NOMO-1 treated with DMSO at 0.1 percent for 48 hours (cell line): ENCODE results near the gene PHLDB3.
"Not testable (repeated sequence)": the region's sequence is repeated elsewhere in the genome, so short reads cannot be mapped to it uniquely, and the experiment has no call there.

Source experiments
- DNase-seq: peaks from one replicate; lab custom pipeline; 2025; ENCODE audit not compliant: unreplicated experiment; lab: John Stamatoyannopoulos, UW

The PHLDB3 gene

DNA sequence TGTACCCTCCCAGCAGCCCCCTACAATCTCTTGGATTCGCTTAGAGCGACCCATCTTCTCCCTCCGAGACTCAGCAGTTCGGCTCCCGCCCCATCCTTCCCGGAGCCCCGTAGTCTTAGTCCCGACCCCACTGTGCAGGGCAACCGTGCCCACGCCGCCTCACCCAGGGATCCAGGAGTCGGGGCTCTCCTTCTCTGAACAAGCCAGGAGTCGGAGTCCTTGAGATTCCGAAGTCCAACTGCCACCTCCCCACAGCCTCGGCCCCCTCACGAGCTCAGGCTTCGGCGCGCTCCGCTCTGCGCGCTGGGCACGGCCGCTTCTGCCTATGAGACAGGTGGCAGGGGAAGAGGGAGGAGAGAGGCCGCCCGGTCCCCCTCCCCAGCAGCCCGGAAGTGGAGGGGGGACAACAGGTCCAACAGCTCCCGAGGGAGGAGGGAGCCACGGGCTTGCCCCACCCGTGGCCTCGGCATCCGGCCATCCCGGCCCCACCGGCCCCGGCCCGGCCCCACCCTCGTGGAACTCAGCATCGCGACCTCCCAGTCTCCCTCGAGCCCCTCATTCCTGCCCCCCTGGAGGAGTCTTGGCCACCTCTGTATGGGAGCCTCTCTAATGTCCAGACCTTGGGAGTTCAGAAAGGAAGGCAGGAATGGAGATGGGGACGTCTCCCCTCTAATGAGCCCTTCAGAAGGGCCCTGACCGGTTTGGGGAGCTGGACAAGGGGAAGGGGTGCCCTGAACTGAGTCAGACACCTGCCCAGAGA, at the start of gene PHLDB3:
PHLDB3 (minus strand) TSS at position 321 of the 760 bp plus-strand sequence. CDS start 628 bp downstream, outside the sequence.
- no peak for DNase-seq

DNA sequence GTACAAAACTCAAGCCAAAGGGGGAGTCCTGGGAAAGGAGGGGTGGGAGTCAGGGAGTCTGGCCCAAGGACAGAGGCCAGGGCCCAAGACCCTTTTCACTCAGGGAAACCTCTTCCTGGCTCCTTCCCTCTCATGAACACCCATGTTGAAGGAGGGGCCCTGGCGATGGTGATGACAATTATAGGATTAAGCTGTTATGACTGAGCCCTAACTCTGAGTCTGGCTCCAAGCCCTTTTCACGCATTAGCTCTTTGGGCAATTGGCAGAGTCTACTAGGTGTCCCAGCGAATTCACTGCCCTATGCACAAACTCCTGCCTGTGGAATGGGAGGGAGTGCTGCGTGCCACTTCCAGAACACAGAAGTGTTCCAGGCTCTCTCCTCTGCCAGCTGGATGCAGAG, 49.1 kb upstream of the PHLDB3 start:
- no peak for DNase-seq

DNA sequence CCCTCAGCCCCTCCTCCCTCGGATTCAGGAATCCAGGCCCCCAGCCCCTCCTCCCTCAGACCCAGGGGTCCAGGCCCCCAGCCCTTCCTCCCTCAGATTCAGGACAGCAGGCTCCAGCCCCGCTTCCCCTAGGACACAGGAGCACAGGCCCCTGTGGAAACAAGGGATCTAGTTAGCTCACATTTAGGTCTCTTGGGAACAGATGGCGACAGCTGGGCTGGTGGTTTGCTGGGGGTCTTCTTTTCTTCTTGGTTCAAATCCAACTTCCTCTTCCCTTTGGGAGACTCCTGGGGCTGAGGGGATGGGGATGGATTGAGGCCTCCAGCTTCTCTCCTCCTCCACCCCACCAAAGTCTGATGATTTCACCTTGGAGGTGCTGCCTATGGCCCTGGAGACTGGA, 48.1 kb upstream of the PHLDB3 start:
- no peak for DNase-seq

DNA sequence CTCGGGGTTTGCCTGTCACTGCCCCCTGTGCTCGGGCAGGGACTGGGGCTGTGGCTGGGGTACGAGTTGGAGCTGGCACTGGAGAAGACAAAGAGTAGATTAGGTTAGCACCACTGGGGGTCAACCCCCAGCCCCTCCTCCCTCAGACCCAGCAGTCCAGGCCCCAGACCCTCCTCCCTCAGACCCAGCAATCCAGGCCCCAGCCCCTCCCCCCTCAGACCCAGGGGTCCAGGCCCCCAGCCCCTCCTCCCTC, 47.6 kb upstream of the PHLDB3 start:
- no peak for DNase-seq

DNA sequence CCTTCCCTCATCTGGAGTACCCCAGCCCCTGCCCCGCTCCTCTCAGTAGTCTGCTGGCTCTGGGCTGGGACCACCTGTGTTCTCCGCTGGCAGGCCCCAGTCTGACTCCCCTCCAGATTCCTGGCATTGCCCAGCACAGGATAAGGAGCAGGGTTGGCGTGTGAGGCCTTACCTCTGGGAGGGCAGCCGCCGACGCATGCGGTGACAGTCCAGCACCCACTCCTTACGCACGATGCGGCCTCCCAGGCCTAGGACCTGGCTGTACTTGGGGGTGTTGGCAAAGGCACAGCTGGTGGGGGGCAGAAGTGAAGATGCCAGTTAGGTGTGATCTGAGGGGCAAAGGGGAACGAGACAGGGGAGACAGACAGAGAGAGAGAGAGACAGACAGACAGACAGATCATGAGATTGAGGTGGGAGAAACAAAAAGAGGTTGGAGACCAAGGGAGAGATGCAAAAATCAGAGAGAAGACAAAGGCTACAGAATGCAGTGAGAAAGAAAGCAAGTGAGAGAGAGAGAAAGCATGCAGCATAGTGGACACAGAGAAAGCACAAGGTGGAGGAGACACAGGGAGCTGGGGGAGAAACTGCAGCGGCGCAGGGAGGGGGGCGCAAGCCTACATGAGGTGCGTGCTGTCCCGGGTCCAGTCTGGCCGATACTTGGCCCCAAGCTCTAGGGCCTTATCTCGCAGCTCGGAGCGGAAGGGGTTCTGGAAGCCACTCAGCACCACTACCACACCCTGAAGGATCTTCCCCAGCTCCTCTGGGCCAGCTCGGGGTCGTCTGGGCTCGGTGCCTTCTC, 47.1 kb upstream of the PHLDB3 start:
- no peak for DNase-seq

DNA sequence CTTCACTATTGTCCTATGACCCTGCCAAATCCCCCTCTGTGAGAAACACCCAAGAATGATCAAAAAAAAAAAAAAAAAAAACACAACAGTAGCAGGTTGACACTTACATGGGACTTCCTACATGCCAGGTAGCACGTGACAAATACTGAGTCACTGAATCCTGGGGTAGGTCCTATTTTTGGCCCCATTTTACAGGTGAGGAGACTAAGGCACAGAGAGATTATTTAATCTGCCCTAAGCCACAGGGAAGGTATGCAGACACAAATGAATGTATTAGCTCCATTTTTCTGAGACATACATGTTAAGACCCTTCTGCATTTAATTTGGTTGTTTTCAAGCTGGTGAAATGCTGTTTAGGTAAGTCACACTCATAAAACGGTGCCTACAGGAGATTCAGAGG, 44.2 kb upstream of the PHLDB3 start:
- DNase-seq = no peak

DNA sequence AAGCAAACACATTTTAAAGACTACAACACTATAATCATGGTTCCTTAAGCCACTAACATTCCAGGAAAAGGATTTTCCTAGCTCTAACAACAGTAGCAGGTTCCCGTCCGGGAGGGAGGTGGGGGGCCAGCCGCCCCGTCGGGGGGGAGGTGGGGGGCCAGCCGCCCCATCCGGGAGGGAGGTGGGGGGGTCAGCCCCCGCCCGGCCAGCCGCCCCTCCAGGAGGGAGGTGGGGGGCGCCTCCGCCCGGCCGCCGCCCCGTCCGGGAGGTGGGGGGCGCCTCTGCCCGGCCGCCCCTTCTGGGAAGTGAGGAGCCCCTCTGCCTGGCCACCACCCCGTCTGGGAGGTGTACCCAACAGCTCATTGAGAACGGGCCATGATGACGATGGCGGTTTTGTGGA, 43.4 kb upstream of the PHLDB3 start:
- not testable (repeated sequence) for DNase-seq

DNA sequence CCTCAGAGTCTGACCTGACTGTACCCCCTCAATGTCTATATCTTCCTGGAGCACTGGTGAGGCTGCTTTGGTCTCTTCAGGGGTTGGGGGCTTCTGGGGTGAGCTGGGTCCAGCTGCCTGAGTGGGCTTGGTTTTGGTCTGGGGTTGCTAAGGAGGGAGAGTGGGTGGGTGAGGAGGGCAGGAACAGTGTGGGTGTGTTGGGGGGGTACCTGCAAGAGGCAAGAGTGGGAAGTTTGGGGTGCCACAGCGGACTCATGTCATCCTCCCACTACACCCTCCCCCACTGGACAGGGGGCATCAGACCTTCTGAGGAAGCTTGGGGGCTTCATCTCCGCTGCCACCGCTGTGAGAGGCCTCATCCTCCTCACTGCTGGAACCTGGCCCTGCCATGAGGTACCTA, 42.0 kb upstream of the PHLDB3 start:
- no peak for DNase-seq

DNA sequence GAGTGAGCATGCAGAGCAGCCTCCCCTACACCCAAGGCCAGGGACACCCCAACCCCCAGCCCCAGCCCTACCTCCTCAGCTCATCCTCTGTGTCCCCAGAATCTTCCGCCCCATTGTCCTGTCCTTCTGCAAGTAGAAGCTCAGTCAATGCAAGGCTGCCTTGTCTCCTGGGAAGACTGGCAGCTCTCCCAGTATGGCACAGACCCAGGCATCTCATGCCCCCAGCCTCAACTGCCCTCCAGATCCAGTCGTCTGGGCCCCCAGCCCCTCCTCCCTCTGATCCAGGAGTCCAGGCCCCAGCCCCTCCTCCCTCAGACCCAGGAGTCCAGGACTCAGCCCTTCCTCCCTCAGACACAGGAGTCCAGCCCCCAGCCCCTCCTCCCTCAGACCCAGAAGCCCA, 41.4 kb upstream of the PHLDB3 start:
- no peak for DNase-seq

DNA sequence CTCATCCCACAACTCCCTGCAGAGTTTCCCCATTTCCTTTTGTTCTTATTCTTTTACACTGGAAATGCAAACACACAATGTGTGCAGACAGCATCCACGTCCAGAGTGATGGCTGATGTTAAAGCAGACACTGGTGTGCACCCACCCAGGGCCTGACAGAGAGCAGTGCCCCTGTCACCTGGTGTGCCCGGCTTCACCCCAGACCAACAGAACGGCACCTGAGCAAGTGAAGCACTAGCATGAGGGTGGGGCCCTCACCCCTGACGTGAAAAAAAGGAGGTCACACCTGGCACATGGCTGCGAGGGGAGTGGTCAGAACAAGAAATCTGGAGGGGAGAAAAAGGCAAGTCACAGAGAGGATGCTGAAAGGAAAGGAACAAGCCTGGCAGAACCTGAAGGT, 40.7 kb upstream of the PHLDB3 start:
- DNase-seq = no peak

DNA sequence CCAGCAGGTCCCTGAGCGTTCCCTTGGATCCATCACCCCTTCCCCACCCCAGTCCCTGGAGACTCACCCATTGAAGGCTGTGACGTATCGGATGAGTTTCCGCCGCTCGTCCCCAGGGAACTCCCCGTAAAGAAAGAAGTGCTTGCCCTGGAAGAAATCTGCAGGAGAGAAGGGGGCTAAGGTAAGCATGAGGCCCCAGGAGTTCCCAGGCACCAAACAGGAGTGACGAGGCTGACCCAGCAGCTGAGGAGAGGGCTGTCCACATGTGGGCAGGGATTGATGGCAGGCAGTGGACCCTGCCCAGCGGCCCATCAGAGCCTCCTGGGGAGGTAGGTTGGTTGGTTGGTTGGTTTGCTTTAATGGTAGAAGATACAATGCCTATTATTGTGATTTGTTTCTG, 39.5 kb upstream of the PHLDB3 start:
- DNase-seq = no peak

DNA sequence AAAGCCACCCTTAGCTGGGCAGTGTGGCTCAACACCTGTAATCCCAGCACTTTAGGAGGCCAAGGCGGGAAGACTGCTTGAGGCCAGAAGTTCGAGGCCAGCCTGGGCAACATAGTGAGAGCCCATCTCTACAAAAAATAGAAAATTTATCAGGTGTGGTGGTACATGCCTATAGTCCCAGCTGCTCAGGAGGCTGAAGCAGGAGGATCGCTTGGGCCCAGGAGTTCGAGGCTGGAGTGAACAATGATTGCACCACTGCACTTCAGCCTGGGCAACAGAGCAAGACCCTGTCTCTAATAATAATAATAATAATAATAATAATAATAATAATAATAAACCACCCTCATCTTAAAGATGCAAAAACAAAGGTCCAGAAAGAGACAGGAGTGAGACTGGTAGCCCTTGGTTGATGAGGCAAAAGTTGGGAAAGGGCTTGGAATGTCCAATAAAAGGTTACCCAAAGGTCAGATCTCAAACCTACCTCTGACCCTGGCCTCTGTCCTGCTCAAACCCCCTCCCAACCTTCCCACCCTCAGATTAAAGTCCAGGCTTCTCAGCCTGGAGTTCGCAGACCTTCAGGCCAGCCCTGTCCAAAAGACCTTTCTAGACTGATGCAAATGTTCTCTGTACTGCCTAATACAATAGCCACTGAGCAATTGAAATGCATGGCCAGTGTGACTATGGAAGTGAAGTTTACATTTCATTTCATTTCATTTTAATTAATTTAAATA, 37.5 kb upstream of the PHLDB3 start:
- DNase-seq = no peak

DNA sequence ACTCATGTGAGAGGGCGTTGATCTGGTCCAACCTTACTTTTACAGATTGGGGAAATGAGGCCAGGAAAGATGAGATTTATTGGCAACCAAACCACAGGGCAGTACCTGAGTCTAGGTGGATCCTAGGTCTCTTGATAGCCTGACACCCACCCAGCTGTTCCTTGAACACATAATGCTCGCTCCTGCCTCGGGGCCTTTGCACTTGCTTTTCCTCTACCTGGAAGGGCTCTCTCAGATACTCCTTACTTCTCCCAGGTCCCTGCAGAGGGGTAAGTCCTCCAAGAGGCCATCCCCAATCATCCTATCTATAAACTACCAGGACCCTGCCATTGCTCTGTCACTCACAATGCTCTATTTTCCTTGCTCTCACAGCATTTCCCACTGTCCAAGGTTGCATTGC, 35.8 kb upstream of the PHLDB3 start:
- DNase-seq = no peak

DNA sequence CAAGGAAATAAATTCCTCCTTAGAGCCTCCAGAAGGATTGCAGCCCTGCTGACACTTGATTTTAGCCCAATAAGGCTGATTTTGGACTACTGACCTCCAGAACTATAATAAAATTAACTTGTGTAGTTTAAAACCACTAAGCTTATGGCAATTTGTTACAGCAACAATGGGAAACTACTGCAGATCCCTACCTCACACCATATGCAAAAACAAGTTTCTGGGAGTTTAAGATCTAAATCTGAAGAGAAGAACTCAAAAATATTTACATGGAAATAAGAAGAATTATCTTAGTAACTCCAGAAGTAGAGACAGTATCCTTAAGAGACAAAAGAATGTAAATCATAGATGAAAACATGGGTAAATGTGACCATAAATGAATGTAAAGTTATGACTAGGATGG, 34.4 kb upstream of the PHLDB3 start:
- DNase-seq = no peak

DNA sequence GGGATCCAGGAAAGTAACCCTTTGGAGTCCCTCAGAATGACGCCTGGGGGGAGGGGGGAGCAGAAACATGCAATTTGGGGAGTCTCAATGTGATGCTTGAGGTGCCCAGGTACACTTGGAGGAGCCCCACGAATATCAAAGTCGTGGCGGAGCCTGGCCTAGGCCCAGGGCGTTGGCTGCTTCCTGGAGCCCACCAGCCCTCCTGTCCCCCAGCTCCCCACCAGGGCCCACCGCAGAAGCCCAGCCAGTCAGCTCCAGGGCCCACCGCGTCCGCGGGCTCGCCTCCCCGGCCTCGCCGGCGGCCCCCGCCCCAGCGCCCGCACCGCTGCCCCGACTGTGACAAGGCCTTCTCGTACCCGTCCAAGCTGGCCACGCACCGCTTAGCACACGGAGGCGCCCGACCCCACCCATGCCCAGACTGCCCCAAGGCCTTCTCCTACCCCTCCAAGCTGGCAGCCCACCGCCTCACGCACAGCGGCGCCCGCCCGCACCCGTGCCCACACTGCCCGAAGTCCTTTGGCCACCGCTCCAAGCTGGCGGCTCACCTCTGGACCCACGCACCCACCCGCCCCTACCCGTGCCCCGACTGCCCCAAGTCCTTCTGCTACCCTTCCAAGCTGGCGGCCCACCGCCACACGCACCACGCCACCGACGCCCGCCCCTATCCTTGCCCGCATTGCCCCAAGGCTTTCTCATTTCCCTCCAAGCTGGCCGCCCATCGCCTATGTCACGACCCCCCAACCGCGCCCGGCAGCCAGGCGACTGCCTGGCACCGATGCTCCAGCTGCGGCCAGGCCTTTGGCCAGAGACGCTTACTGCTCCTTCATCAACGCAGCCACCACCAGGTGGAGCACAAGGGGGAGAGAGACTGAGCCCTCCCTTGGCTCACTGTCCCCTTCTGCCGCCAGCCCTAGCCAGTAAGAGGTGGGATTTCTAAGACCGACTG, 30.5 kb upstream of the PHLDB3 start:
- no peak for DNase-seq

DNA sequence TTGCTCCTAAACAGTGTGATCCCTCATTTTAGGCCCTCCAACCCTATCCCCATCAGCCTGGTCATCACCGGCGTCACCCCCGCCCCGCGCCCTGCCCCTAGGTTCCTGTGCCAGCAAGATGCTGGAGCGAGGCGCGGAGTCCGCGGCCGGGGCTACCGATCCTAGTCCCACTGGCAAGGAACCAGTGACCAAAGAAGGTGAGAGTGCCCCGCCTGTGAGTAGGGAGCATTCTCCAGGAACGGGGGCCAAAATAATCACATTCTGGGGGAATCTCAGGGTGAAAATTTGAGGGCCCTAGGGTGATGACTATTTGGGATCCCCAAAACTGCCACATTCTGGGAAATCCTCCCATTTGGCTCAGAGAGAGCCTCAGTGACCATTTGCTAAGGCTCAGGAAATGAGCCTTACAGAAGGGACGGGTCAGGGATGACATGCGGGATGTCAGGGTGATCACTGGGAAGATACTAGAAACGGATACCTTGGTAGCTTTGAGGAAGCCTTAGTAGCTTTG, 29.8 kb upstream of the PHLDB3 start:
- DNase-seq = no peak

DNA sequence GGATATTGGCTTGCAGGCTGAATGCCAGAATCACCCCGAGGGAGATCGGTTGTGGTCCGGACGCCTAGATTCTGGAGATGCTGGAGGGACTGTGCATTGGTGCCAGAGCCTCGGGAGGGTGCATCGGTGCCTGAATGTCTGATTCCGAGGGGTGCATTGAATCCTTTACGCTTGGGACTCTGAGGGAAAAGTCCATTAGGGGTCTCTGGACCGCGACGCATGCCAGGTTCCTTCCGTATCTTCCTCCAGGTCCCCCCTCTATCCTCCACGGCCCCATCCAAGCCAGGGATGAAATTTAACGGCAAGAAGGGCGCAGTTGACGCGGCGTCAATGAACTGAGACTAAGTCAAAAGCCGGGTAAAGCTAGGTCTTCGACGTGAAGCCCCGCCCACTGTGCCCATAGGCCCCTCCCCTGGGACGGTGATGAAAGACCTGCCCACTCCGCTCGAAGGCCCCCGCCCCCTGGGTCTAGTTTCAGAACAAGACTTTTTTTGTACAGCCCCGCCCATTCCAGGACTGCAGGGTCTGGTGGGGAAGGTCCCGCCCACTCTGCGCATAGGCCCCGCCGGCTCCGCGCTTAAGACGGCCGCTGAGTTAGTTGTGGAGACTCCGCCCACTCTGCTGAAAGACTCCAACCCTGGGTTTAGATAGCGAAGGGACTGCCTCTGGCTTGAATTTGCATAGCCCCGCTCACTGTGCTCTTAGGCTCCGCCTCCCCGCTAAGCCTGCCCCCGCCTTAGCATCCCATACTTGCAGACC, 29.2 kb upstream of the PHLDB3 start:
- DNase-seq = peak; percentile 98

DNA sequence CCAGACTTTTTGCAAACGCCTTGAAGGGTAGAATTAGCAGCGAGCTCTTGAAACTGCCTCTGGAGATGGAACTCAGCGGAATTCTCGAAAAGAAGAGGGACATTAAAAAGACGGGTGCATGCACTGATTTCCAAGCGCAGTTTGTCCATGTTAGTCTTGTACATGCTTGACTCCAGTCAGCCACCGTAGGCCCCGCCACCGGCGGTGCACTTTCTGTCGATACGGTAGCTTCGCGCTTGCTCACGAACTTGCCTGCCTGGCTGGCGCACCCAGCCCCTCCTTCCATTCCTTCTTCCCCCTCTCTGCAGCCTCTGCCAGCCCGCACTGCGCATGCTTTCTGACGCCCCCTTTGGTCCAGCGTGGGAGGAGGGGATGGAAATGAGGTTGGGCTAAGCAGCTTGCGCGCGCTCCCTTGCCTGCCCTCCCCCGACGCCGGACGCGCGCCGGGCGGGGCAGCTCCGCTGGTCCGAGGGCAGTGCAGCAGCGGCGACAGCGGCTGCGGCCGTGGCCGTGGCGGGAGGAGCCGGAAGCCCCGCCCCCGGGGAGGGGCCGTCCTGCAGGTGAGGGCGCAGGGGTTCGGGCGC, 28.5 kb upstream of the PHLDB3 start, which contains the start of gene ZNF575:
ZNF575 (plus strand) TSS at position 227 of the 584 bp plus-strand sequence. CDS start 1,235 bp downstream, outside the sequence.
- peak; percentile 87 for DNase-seq

DNA sequence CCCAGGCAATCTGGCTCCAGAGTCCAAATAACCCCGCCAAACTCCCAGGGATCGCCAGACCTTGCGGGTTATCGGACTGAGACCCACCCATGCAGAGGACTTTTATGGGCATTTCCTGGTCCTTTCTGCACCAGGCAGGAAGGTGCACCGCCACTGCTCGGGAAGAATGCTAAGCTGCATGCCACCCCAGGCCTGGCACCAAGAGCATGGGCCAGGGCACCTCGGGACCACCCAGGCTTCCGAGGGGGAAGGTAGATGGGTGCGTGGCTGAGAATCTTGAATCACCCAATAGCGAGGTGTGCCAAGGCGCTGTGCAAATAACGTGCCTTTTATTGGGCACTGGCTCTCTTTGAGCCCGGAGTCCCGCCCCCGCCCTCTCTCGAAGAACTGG, 28.0 kb upstream of the PHLDB3 start:
- DNase-seq = no peak
